Thyroid gland (tissue), 4 donors: ENCODE data around the gene SUCLA2.

Source experiments
- CTCF ChIP-seq, 6 experiments: fragments of 200-600 bp in 3 of 6; fragments of 450-650 bp in 3 of 6; sonication (generic) in 3 of 6; IDR thresholded peaks; one replicate each; pipeline ENCODE4 v1.5.1; 2016 to 2019; ENCODE audit warnings: antibody characterized with exemption in 6 of 6, mild to moderate bottlenecking in 2 of 6, inconsistent platforms in 1 of 6, moderate library complexity in 1 of 6
- POLR2A ChIP-seq, 2 donors: fragments of 450-650 bp; IDR thresholded peaks; one replicate each; pipeline ENCODE4 v1.6.1; 2017; ENCODE audit warnings: antibody characterized with exemption in 2 of 2, mild to moderate bottlenecking in 2 of 2, moderate library complexity in 1 of 2

- TF ChIP-seq CTCF (IDR thresholded peaks at IDR 0.05) (no peak), POLR2A (IDR thresholded peaks at IDR 0.05) (no peak)
Measured at GRCh38 chr13:47897411-47898050, 103.5 kb downstream of the SUCLA2 start.
